Tibial nerve (tissue), 4 donors: ENCODE data around the gene MYD88. TPM values are rescaled to one million over a fixed set of nuclear protein-coding genes. Genes with fewer than 3 reads are reported as not detected.
A peak's percentile ranks its signal among the peaks of the same experiment; 100 is the strongest.

ENCODE experiments used
- DNase-seq, 2 donors: peaks; one replicate each; pipeline ENCODE4 v3.0.0-alpha.2; 2019; ENCODE audit warnings: low spot score in 2 of 2
- H3K27ac ChIP-seq, 4 donors: fragments of 200-600 bp; sonication (generic) in 3 of 4; one replicate each; pipeline ENCODE4 v1.5.1; 2017 to 2019; ENCODE audit warnings: mild to moderate bottlenecking in 1 of 4
- H3K27me3 ChIP-seq, 2 donors: fragments of 200-600 bp; sonication (generic) in 1 of 2; one replicate each; pipeline versions ENCODE4 v1.5.1 to v1.6.0; 2017 to 2019
- H3K36me3 ChIP-seq, 3 donors: fragments of 200-600 bp; sonication (generic); one replicate each; pipeline ENCODE4 v1.5.1; 2018 to 2019
- H3K4me1 ChIP-seq, 4 donors: fragments of 200-600 bp; sonication (generic) in 3 of 4; one replicate each; pipeline ENCODE4 v1.5.1; 2017 to 2019
- H3K4me3 ChIP-seq, 4 donors: fragments of 200-600 bp; sonication (generic) in 3 of 4; one replicate each; pipeline ENCODE4 v1.5.1; 2017 to 2019; ENCODE audit warnings: mild to moderate bottlenecking in 1 of 4, moderate library complexity in 1 of 4
- H3K9me3 ChIP-seq, 4 donors: fragments of 200-600 bp; sonication (generic) in 3 of 4; one replicate each; pipeline ENCODE4 v1.5.1; 2017 to 2019
- EP300 ChIP-seq, 2 donors: sonication (generic); formaldehyde crosslinking; IDR thresholded peaks; one replicate each; pipeline ENCODE4 v1.6.1; 2017; ENCODE audit warnings: antibody characterized with exemption in 2 of 2, mild to moderate bottlenecking in 1 of 2
- POLR2A ChIP-seq, 2 donors: fragments of 450-650 bp; IDR thresholded peaks; one replicate each; pipeline ENCODE4 v1.6.1; 2017; ENCODE audit warnings: antibody characterized with exemption in 2 of 2, mild to moderate bottlenecking in 2 of 2, moderate library complexity in 2 of 2
- WGBS, 2 donors: methylation state at CpG; one replicate each; pipeline ENCODE4 v1.1.5; 2018; 5-methylcytosine and 5-hydroxymethylcytosine counted together
- total RNA-seq, 4 donors: library from RNA; depleted of rRNA; stranded (reverse); fragments of >200 nt; gene quantifications; one replicate each; pipeline ENCODE4 v1.1.0, GENCODE V29; 2016
- TF ChIP-seq, protein P1 (sequence below), 5 experiments: fragments of 200-600 bp in 3 of 5; fragments of 450-650 bp in 2 of 5; sonication (generic) in 3 of 5; IDR thresholded peaks; one replicate each; pipeline ENCODE4 v1.5.1; 2016 to 2019; ENCODE audit warnings: antibody characterized with exemption in 5 of 5, mild to moderate bottlenecking in 3 of 5, moderate library complexity in 2 of 5

MYD88 gene
- total RNA-seq, 4 donors from 2014 or later: 29.9 to 36.3 (median 34.3) TPM

DNA sequence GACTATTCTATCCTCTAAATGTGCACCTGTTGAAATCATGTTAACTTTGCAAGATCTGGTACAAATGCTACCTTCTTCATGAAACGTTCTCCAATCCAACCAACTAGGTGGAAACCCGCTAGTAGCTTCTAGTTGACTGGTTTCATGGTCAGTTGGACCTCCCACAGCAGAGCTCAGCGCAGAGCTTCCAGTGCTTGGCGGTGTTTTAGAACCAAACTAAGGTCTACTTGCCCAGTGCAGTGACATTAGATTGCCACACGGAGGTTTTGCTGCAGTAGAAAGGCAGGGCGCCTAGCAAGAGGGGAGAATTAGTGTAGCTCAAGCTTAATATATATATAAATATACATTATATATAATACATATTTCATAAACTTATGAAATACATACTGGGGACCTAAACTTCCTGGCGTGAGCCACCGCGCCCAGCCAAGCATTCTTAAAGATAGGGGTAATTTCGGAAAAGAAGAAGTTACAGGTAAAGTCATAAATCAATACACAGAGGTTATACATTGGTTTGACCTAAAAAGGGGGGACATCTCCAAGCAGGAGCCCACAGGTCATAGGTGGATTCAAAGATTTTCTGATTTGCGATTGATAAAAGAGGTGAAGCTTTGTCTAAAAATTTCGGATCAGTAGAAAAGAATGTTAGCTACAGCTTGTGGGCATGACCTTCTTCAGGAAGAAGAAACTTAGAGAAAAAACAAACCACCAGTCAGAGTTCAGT lies 24.8 kb downstream of the MYD88 start:
- Histone ChIP-seq H3K4me3 (no peak overlapping the region), H3K27me3 (no peaks in the 10 kb centered on the region), H3K4me1 (peaks cover 0 to 19% (median 5%) of the 10 kb centered on the region in 4 donors), H3K36me3 (no peaks in the 10 kb centered on the region), H3K27ac (peak overlapping the region in 2 of 4 donors; percentile 96 to 98), H3K9me3 (no peaks in the 10 kb centered on the region)
- no peak for DNase-seq
- TF ChIP-seq, protein P1, sequence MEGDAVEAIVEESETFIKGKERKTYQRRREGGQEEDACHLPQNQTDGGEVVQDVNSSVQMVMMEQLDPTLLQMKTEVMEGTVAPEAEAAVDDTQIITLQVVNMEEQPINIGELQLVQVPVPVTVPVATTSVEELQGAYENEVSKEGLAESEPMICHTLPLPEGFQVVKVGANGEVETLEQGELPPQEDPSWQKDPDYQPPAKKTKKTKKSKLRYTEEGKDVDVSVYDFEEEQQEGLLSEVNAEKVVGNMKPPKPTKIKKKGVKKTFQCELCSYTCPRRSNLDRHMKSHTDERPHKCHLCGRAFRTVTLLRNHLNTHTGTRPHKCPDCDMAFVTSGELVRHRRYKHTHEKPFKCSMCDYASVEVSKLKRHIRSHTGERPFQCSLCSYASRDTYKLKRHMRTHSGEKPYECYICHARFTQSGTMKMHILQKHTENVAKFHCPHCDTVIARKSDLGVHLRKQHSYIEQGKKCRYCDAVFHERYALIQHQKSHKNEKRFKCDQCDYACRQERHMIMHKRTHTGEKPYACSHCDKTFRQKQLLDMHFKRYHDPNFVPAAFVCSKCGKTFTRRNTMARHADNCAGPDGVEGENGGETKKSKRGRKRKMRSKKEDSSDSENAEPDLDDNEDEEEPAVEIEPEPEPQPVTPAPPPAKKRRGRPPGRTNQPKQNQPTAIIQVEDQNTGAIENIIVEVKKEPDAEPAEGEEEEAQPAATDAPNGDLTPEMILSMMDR (IDR thresholded peaks at IDR 0.05): no peak
- TF ChIP-seq POLR2A (IDR thresholded peaks at IDR 0.05) (no peak), EP300 (IDR thresholded peaks at IDR 0.05) (no peak)
- WGBS, 2 donors: 90 to 91% methylated on average over 12 of the region's 12 CpGs

DNA sequence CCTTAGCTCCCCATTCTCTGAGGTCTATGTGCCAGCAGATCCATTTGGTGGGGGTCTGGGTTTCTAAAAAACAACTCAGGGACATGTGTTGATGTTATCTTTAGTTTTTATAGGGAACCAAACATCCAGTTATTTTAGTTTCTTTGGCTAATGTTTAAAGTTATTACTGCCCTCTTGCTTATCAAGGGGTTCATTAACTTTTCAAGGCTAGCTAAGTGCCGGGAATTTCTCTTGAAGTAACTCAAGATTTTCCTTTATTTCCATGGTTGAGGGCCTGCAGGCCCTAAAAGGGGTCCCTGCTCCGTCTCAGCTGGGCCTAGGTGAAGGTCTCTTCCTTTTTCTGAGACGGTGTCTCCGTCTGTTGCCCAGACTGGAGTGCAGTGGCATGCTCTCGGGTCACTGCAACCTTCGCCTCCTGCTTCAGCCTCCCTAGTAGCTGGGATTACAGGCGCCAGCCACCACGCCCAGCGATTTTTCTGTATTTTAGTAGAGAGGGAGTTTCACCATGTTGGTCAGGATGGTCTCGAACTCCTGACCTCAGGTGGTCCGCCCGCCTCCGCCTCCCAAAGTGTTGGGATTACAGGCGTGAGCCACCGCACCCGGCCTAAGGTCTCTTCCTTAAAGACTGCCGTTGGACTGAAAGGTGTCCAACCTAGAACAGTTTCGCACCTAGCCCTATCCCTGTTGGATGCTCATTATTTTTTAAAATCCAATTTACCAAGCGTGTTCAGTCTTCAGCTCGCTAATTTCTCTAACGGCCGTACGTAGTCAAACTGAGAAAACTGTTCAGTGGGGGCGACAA lies 25.6 kb downstream of the MYD88 start:
- TF ChIP-seq, protein P1 (IDR thresholded peaks at IDR 0.05): no peak
- TF ChIP-seq POLR2A (IDR thresholded peaks at IDR 0.05): no peak
- no peak for TF ChIP-seq EP300 (IDR thresholded peaks at IDR 0.05)
- no peaks in the 10 kb centered on the region for H3K27me3 ChIP-seq
- H3K27ac ChIP-seq: peak overlapping the region; percentile 88 to 98 (median 96)
- no peak for DNase-seq
- H3K36me3 ChIP-seq: no peaks in the 10 kb centered on the region
- H3K4me3 ChIP-seq: peak overlapping the region; percentile 72 to 83 (median 76)
- H3K9me3 ChIP-seq: no peaks in the 10 kb centered on the region
- WGBS, 2 donors: 73 to 75% methylated on average over 24 of the region's 24 CpGs
- peaks cover 0 to 26% (median 5%) of the 10 kb centered on the region in 4 donors for H3K4me1 ChIP-seq

DNA sequence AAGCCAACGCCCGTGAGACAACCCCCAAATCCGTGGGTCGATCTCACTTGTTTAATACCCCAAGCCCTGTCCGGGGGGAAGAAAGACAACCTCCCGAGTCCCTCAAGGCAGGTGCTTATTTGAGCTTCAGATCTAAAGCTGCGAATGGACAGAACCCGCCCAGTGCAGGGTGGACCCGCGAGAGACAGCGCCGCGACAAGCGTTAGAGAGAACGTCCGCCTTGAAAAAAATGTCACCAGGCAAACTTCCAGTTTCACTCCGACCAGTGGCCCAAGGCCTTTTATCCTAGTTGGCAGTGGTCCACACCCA lies 26.1 kb downstream of the MYD88 start:
- H3K9me3 ChIP-seq: no peaks in the 10 kb centered on the region
- peak in 1 of 2 donors; percentile 51 for TF ChIP-seq POLR2A (IDR thresholded peaks at IDR 0.05)
- no peak for TF ChIP-seq EP300 (IDR thresholded peaks at IDR 0.05)
- peak overlapping the region; percentile 72 to 83 (median 76) for H3K4me3 ChIP-seq
- DNase-seq: no peak
- H3K36me3 ChIP-seq: no peaks in the 10 kb centered on the region
- H3K27ac ChIP-seq: peak overlapping the region; percentile 88 to 98 (median 96)
- H3K4me1 ChIP-seq: peaks cover 0 to 27% (median 5%) of the 10 kb centered on the region in 4 donors
- 2 to 5% methylated on average over 17 of the region's 17 CpGs for WGBS, 2 donors
- H3K27me3 ChIP-seq: no peaks in the 10 kb centered on the region

DNA sequence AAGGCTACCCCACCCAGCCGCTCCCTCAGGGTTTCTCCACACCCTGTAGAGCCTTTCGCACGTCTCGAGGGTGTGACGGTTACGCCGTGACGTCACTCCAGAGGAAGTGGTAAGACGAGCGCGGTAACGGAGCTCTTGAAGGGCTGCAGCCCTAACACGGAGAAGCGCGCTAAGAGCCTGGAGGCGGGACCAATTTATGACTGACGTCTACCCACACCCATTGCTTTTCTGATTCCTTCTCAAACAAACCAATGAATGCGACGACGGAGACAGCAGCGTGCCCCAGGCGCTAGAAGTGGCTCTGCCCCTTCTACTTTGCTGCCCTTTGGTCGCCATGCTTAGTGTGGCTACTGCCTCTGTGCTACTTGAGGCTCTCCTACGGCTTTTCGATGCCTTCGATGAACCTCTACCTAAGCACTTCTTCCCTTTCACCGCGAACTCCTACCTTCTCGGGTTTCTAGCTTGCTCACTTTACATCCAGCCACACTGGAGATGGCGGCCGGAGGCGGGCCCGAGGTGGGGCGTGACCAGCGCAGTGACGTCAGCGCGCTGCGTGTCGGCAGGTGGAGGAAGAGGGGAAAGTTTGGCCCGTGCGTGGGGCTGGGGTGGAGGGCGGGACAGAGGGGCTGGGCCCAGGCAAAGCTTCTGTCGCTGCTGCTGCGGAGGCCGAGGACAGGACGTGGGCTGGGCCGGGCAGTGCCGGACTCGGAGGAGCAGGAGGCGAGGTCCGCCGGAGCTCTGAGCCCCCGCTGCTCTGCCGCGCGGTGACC lies 26.7 kb downstream of the MYD88 start, which contains the start of gene OXSR1:
OXSR1 (plus strand) TSS at position 586 of the 770 bp plus-strand sequence. CDS start 340 bp downstream, outside the sequence.
- 0% methylated on average over 33 to 43 of the region's 57 CpGs for whole genome bisulfite sequencing, 2 donors
- DNase-seq: peak; percentile 97 to 98
- Histone ChIP-seq H3K4me3 (peak within 1 kb of the TSS; percentile 72 to 83 (median 76)), H3K27me3 (no peaks in the 10 kb centered on the region), H3K9me3 (no peaks in the 10 kb centered on the region), H3K36me3 (no peaks in the 10 kb centered on the region), H3K27ac (peak within 1 kb of the TSS; percentile 88 to 98 (median 96)), H3K4me1 (peaks cover 0 to 27% (median 5%) of the 10 kb centered on the region in 4 donors)
- TF ChIP-seq POLR2A (IDR thresholded peaks at IDR 0.05): peak; percentile 56 to 86
- TF ChIP-seq, protein P1 (IDR thresholded peaks at IDR 0.05): peak in 2 of 5 experiments; percentile 8 to 32
- TF ChIP-seq EP300 (IDR thresholded peaks at IDR 0.05): peak; percentile 77 to 94

DNA sequence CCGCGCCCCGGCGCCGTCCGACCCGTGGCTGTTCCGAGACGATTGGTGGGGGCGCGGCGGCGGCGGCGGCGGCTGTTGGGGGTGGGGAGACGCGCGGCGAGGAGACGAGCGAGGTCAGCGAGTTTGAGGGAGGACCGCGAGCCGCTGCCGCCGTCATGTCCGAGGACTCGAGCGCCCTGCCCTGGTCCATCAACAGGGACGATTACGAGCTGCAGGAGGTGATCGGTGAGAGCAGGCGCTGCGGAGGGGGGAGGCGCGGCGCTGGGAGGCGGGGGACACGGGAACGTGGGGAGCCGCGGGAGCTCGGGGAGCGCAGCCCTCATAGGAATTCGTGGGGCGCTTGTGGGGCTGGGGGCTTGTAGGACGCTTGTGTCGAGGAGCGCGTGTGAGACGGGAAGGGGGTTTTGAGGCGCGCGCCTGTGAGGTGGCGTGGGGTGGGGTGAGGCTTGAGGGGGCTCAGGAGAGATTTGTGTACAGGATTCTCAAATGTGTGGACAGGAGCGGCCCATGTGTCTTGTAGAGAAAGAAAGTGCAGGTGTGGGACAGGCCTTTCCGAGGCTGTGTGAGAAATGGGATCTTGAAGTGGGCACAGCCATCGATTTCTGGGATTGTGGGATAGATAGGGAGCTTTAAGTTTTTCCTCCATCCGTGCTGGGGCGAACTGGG lies 27.4 kb downstream of the MYD88 start:
- peak; percentile 31 to 36 for DNase-seq
- Histone ChIP-seq H3K27ac (peak overlapping the region; percentile 88 to 98 (median 96)), H3K36me3 (no peaks in the 10 kb centered on the region), H3K4me1 (peaks cover 0 to 27% (median 5%) of the 10 kb centered on the region in 4 donors), H3K27me3 (no peaks in the 10 kb centered on the region), H3K9me3 (no peaks in the 10 kb centered on the region), H3K4me3 (peak overlapping the region; percentile 72 to 83 (median 76))
- no peak for TF ChIP-seq EP300 (IDR thresholded peaks at IDR 0.05)
- no peak for TF ChIP-seq POLR2A (IDR thresholded peaks at IDR 0.05)
- TF ChIP-seq, protein P1 (IDR thresholded peaks at IDR 0.05): no peak
- WGBS, 2 donors: 1 to 3% methylated on average over 23 to 29 of the region's 62 CpGs
